Cardiac muscle cell (in vitro differentiated cells and primary cell): ENCODE measurements around the gene PLD1. TPM values are rescaled to one million over a fixed set of nuclear protein-coding genes. Genes with fewer than 3 reads are reported as not detected.
A peak's percentile ranks its signal among the peaks of the same experiment; 100 is the strongest.

Source experiments
- DNase-seq, 2 donors: peaks; one replicate each; pipeline versions ENCODE4 v3.0.0 to v3.0.0-alpha.2; 2010 to 2017; ENCODE audit warnings: low read depth in 1 of 2, low spot score in 1 of 2
- H3K27ac ChIP-seq: fragments of 200-600 bp; sonication (generic); 2 replicates; pipeline ENCODE4 v1.5.1; 2016
- H3K27me3 ChIP-seq: fragments of 200-600 bp; sonication (generic); 2 replicates; pipeline ENCODE4 v1.6.0; 2016; ENCODE audit warnings: control low read depth
- H3K36me3 ChIP-seq: fragments of 200-600 bp; sonication (generic); 2 replicates; pipeline ENCODE4 v1.5.1; 2016; ENCODE audit warnings: control low read depth
- H3K4me1 ChIP-seq: fragments of 200-600 bp; sonication (generic); 2 replicates; pipeline ENCODE4 v1.8.1; 2017; ENCODE audit warnings: low read depth, mild to moderate bottlenecking, mixed run types
- H3K4me3 ChIP-seq: fragments of 200-600 bp; sonication (generic); 2 replicates; pipeline ENCODE4 v1.5.1; 2016; ENCODE audit warnings: mild to moderate bottlenecking
- H3K9me3 ChIP-seq: fragments of 200-600 bp; sonication (generic); 2 replicates; pipeline ENCODE4 v1.5.1; 2017; ENCODE audit warnings: low read depth, mild to moderate bottlenecking, control low read depth
- polyA plus RNA-seq: library from polyadenylated mRNA; unstranded; fragments of >200 nt; fragmentation: Nextera tagmentation; extraction: Ambion mirVana; gene quantifications from 2 replicates; pipeline ENCODE4 v1.2.1, GENCODE V29; 2016
- total RNA-seq: library from RNA; depleted of rRNA; stranded (reverse); fragments of >200 nt; gene quantifications from 2 replicates; pipeline ENCODE4 v1.2.3, GENCODE V29; 2016
- TF ChIP-seq, protein P1 (sequence below): IDR thresholded peaks from 2 replicates; pipeline ENCODE4 v1.5.1; 2012; ENCODE audit warnings: low read depth, mild to moderate bottlenecking, low read length

PLD1 gene
- total and polyA plus RNA-seq, 2 experiments from 2014 or later, result 18.3 to 35.1 TPM

- Histone ChIP-seq H3K4me3 (no peak overlapping the region), H3K9me3 (no peaks in the 10 kb centered on the region), H3K27me3 (no peaks in the 10 kb centered on the region), H3K36me3 (no peaks in the 10 kb centered on the region), H3K27ac (no peak overlapping the region), H3K4me1 (peaks cover 11% of the 10 kb centered on the region)
- TF ChIP-seq, protein P1, sequence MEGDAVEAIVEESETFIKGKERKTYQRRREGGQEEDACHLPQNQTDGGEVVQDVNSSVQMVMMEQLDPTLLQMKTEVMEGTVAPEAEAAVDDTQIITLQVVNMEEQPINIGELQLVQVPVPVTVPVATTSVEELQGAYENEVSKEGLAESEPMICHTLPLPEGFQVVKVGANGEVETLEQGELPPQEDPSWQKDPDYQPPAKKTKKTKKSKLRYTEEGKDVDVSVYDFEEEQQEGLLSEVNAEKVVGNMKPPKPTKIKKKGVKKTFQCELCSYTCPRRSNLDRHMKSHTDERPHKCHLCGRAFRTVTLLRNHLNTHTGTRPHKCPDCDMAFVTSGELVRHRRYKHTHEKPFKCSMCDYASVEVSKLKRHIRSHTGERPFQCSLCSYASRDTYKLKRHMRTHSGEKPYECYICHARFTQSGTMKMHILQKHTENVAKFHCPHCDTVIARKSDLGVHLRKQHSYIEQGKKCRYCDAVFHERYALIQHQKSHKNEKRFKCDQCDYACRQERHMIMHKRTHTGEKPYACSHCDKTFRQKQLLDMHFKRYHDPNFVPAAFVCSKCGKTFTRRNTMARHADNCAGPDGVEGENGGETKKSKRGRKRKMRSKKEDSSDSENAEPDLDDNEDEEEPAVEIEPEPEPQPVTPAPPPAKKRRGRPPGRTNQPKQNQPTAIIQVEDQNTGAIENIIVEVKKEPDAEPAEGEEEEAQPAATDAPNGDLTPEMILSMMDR, result no peak
- no peak for DNase-seq
Observed at GRCh38 chr3:171790574-171790897, 19.7 kb downstream of the PLD1 start.

DNA sequence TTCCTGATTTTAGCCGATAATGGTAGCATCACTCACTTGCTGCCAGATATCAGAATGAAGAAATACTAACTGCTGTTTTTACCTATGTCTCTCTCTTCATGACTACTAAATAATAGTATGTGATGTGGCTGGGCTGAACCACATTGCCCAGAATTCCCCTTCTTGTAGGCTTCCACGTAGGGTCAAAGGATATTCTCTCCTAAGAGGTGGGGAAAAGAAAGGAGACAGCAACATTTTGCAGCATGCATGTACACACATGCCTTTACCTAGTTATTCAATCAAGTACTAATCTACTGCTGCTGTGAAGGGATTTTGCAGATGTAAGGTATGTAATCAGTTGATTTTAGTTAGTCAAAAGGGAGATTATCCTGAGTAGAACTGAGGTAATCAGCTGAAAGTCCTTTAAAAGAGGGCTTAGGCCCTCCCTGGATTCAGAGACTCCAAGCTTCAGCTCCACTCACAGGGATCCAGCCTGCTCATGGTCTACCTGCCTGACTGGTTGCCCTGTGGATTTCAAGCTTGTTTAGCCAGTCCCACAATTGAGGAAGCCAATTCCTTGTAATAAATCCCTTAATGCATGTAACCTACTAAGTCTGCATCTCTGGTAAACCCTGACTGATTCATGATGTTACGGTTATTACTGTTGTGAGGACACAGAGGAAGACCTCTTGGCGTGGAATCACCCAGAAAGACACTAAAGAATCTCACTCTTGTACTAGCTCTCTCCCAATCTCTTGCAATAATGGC, 20.4 kb downstream of the PLD1 start:
- Histone ChIP-seq H3K27me3 (no peaks in the 10 kb centered on the region), H3K9me3 (no peaks in the 10 kb centered on the region), H3K4me3 (no peak overlapping the region), H3K36me3 (no peaks in the 10 kb centered on the region), H3K27ac (no peak overlapping the region), H3K4me1 (peaks cover 11% of the 10 kb centered on the region)
- no peak for DNase-seq
- TF ChIP-seq, protein P1, result no peak

DNA sequence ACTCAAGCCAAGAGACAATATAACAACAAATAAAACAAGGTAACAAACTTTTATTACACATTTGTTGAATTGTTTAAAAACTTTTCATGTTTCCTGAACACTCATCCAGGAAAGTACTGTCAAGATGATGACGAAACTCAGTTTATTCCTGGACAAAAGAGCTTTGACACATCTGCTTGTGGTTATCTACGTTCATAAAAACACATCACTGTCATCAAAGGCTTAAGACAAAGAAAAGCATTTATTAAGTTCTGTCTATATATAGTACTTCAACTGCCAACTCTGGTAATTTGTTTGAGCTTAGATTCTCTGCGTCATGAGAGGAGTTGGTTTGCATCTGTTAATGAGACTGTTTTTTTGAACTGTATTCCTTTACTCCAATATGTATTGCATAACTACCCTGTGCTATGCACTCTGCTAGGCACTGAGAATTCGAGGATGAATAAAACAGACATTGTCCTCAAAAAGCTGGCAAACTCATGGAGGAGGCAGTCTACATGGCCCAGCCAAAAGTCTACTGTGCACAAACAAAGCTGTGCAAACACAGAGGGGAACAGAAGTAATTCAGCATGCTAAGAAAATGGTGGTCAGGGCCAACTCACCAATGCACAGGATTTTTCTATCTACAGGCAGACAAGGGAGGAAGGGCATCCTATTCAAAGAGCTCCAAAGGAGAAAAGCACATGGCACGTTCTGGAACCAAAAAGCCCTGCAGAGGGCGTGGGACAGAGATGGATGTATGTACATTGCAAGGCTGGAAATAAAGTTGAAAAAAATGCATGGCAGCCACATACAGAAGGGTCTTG, 21.5 kb downstream of the PLD1 start:
- no peak overlapping the region for H3K4me3 ChIP-seq
- H3K9me3 ChIP-seq, result no peaks in the 10 kb centered on the region
- no peaks in the 10 kb centered on the region for H3K27me3 ChIP-seq
- no peak overlapping the region for H3K27ac ChIP-seq
- no peaks in the 10 kb centered on the region for H3K36me3 ChIP-seq
- peaks cover 11% of the 10 kb centered on the region for H3K4me1 ChIP-seq
- peak in 1 of 2 donors; percentile 94 for DNase-seq
- TF ChIP-seq, protein P1, result peak; percentile 6

DNA sequence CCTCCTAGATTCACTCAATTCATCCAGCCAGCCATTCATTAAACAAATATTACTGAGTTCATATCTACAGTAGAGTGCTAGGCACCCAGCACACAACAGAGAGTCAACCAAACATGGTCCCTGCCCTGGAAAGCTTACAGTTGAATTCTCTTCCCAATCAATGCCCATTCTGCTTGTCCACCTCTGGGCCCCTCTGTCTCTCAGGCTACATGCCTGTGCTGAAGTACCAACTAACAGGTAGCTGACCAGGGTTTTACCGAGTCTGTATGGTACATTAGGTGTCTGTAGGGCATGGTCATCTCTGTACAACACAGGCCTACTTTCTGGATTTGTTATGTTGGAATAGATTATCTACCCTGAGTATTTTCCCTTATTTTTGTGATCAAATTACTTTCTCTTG, 23.3 kb downstream of the PLD1 start:
- Histone ChIP-seq H3K4me1 (peaks cover 11% of the 10 kb centered on the region), H3K4me3 (no peak overlapping the region), H3K27me3 (no peaks in the 10 kb centered on the region), H3K27ac (no peak overlapping the region), H3K9me3 (no peaks in the 10 kb centered on the region), H3K36me3 (no peaks in the 10 kb centered on the region)
- DNase-seq, result no peak
- TF ChIP-seq, protein P1, result no peak

DNA sequence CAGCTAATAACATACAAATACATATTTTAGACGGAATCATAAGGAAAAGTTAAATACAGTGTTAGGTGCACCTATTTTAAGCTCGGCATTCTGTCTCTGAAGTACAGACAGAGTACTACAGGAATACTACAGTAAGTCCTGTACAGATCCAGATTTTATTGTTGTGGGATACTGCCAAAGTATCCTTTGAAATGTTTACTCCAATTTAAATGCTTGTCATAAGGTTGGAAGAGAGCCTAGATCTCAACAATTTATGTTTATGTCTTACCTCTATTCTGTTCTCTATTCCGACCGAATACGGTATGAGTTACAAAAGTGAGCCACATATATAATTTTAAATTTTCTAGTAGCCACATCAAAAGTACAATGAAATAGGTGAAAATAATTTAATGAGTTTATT, 25.3 kb downstream of the PLD1 start:
- no peak overlapping the region for H3K4me3 ChIP-seq
- H3K4me1 ChIP-seq, result peaks cover 9% of the 10 kb centered on the region
- H3K9me3 ChIP-seq, result no peaks in the 10 kb centered on the region
- H3K36me3 ChIP-seq, result no peaks in the 10 kb centered on the region
- no peak for DNase-seq
- H3K27me3 ChIP-seq, result no peaks in the 10 kb centered on the region
- no peak overlapping the region for H3K27ac ChIP-seq
- TF ChIP-seq, protein P1, result no peak
